BJ (cell line): ENCODE measurements around the gene OR4F15. TPM values are rescaled to one million over a fixed set of nuclear protein-coding genes. Genes with fewer than 3 reads are reported as not detected.
"Not testable (repeated sequence)": the region's sequence is repeated elsewhere in the genome, so short reads cannot be mapped to it uniquely, and the experiment has no call there.

Experiments
- CTCF ChIA-PET: fragments of 350-600 bp; formaldehyde crosslinking; extraction: SDS; loops from one replicate; lab custom pipeline; 2021; ENCODE audit warnings: antibody characterized with exemption, inconsistent platforms; lab: Yijun Ruan, JAX
- POLR2A ChIA-PET: fragments of 300-600 bp; sonication (Branson Sonifier 250); formaldehyde crosslinking; extraction: SDS; loops from one replicate; lab custom pipeline; 2021; ENCODE audit warnings: antibody characterized with exemption; lab: Charles Lee
- DNase-seq: peaks from one replicate; pipeline ENCODE4 v3.0.0-alpha.2; 2011; ENCODE audit warnings: low read depth
- H3K27me3 ChIP-seq: 2 replicates; pipeline ENCODE4 v1.6.0; 2011; ENCODE audit warnings: low read length; ENCODE audit not compliant: control insufficient read depth, insufficient read depth
- H3K36me3 ChIP-seq: 2 replicates; pipeline ENCODE4 v1.5.1; 2011; ENCODE audit warnings: low read length; ENCODE audit not compliant: control insufficient read depth, insufficient read depth
- H3K4me3 ChIP-seq: 2 replicates; pipeline ENCODE4 v1.5.1; 2011; ENCODE audit warnings: low read depth, mild to moderate bottlenecking, control low read depth, low read length
- polyA plus RNA-seq: library from polyadenylated mRNA; depleted of rRNA; stranded (reverse); fragments of >200 nt; gene quantifications from 2 replicates; pipeline ENCODE4 v1.2.3, GENCODE V29; 2011
- TF ChIP-seq, protein P1 (sequence below): IDR thresholded peaks from 2 replicates; pipeline ENCODE4 v1.5.1; 2011; ENCODE audit warnings: low read depth, mild to moderate bottlenecking, control low read depth, inconsistent platforms, low read length, moderate library complexity; ENCODE audit not compliant: insufficient read depth

OR4F15 gene
- polyA plus RNA-seq, 1 experiment, result not detected

DNA sequence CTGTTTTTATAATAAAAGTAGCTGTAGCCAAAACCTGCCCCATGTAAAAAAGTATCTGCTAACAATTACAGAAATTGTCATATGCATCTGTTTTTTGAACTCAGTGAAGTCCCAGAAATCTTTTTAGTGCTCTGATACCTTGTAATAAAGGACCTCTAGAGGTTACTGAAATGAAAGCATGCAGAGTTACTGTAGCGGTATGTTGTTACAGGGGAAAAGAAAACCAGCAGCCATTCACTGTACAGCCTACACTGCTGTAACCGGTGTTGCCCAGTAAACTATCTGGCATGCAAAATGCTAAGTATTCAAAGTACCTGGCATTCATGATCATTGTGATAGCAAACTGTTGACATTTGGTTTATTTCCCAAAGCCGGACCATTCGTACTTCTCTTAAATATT is 21.3 kb upstream of the OR4F15 start:
- POLR2A ChIA-PET, DNase-seq, H3K36me3 ChIP-seq, H3K27me3 ChIP-seq, H3K4me3 ChIP-seq: not testable (repeated sequence)
- CTCF ChIA-PET, result interaction anchor here (0.8 to 1.5 kb wide), 2 partner anchors 13 to 829 kb away, joined by 3 to 4 read pairs; no protein-coding TSS in a partner anchor

DNA sequence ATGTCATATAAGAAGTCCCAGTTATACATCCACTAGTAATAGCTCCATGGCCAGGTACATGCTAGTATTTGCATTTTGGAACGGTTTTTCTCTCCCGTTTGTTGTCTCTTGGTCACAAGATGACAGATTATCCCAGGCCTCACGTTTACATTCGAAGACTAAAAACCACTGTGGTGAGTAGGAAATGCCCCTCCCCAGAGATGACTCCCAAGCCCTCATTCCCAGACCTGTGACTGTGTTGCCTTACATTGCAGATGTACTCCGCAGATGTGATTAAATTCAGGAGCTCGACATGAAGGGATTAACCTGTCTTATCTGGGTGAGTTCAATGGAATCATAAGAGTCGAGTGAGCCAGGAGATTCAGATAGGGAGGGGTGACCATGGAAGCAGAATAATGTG is 18.0 kb upstream of the OR4F15 start:
- POLR2A ChIA-PET, DNase-seq, H3K4me3 ChIP-seq, H3K27me3 ChIP-seq, H3K36me3 ChIP-seq: not testable (repeated sequence)
- CTCF ChIA-PET, result interaction anchor here (1.5 kb wide), 1 partner anchor 10 kb away, joined by 3 read pairs; the partner anchor contains the start of gene OR4F6

DNA sequence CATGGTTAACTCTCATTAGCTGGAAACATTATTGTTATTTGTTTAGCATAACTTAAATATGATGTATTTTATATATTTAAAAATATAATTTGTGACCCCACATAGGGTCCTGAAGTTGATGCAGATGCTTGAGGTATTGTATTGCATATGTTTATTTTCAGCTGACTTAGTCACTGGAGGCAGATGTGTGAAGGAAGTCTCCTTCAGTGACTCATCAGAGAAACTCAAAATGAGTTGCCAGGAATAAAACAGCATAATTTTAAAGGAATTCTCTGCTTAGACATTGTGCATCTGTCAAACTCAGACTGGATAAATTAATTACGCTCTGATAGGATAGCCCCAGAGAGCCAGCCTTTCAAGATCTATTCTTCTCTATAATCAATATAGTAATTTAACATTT is 16.5 kb upstream of the OR4F15 start:
- Histone ChIP-seq H3K36me3 (no peaks in the 10 kb centered on the region), H3K4me3 (no peak overlapping the region), H3K27me3 (no peaks in the 10 kb centered on the region)
- ChIA-PET POLR2A (no interaction called here), CTCF (no interaction called here)
- DNase-seq, result peak; percentile 50
- TF ChIP-seq, protein P1, sequence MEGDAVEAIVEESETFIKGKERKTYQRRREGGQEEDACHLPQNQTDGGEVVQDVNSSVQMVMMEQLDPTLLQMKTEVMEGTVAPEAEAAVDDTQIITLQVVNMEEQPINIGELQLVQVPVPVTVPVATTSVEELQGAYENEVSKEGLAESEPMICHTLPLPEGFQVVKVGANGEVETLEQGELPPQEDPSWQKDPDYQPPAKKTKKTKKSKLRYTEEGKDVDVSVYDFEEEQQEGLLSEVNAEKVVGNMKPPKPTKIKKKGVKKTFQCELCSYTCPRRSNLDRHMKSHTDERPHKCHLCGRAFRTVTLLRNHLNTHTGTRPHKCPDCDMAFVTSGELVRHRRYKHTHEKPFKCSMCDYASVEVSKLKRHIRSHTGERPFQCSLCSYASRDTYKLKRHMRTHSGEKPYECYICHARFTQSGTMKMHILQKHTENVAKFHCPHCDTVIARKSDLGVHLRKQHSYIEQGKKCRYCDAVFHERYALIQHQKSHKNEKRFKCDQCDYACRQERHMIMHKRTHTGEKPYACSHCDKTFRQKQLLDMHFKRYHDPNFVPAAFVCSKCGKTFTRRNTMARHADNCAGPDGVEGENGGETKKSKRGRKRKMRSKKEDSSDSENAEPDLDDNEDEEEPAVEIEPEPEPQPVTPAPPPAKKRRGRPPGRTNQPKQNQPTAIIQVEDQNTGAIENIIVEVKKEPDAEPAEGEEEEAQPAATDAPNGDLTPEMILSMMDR, result no peak

DNA sequence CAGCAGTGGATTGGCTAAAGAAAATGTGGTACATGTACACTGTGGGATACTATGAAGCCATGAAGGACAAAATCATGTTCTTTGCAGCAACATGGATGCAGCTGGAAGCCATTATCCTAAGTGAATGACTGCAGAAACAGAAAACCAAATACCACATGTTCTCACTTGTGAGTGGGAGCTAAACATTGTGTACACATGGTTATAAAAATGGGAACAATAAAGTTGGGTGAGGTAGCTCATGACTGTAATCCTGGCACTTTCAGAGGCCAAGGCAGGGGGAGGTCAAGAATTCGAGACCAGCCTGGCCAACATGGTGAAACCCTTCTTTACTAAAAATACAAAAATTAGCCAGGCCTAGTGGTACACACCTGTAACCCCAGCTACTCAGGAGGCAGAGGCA is 12.3 kb upstream of the OR4F15 start:
- TF ChIP-seq, protein P1, result no peak
- Histone ChIP-seq H3K27me3 (no peaks in the 10 kb centered on the region), H3K4me3 (no peak overlapping the region), H3K36me3 (no peaks in the 10 kb centered on the region)
- DNase-seq, result no peak
- POLR2A ChIA-PET, result no interaction called here
- CTCF ChIA-PET, result interaction anchor here (0.5 to 1.1 kb wide), 2 partner anchors 46 to 1182 kb away, joined by 3 read pairs; no protein-coding TSS in a partner anchor

DNA sequence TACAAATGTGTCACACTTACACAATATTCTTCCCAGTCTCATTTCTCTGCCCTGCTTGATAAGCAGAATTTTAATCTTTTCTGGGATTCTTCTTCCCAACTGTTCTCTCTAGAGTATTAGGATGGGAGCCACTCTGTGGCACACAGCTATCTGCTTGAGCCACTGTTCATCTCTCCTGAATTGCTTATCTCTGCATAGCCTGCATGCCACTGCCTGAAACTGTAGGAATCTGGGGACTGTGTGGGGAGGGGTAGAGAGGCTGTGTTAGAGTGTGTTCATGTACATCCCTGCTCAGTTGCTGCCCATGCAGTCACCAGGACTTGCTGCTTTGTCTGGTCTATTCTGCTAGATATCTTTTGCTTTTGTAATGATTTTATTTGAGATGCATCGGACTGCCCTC is 11.0 kb upstream of the OR4F15 start:
- H3K4me3 ChIP-seq, result no peak overlapping the region
- TF ChIP-seq, protein P1, result no peak
- POLR2A ChIA-PET, result no interaction called here
- no peak for DNase-seq
- H3K36me3 ChIP-seq, result no peaks in the 10 kb centered on the region
- CTCF ChIA-PET, result interaction anchor here (0.9 kb wide), 1 partner anchor 10 kb away, joined by 4 read pairs; no protein-coding TSS in a partner anchor
- no peaks in the 10 kb centered on the region for H3K27me3 ChIP-seq

DNA sequence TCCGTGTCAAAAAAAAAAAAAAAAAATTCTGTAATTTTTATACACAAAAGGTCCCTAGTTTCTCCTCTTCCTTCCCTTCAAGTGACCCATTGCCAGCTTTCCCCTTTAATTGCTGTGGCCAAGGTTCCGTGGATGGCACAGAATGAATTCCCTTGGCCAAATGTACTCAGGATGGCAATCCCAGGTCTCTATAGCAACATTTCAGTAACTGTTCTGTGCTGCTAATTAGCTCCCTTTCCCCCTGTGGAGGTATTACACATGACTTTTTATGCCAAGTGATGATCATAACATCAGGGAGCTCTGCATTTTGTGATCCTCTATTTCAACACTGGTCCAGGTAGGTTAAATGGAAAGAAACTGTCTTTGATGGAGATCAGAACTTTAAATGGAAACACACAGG is 8.8 kb upstream of the OR4F15 start, which contains the start of gene OR4F6:
Gene OR4F6, plus strand, starts transcription at position 301 of the 400 bp plus-strand sequence. CDS start 2,211 bp downstream, outside the sequence.
- ChIA-PET CTCF (interaction anchor here (1.4 to 1.8 kb wide), 2 partner anchors 9 to 11 kb away, joined by 3 read pairs; no protein-coding TSS in a partner anchor), POLR2A (no interaction called here)
- TF ChIP-seq, protein P1, result no peak
- Histone ChIP-seq H3K27me3 (no peaks in the 10 kb centered on the region), H3K36me3 (no peaks in the 10 kb centered on the region), H3K4me3 (no peak within 1 kb of the TSS)
- no peak for DNase-seq
